Activated CD4-positive, alpha-beta T cell treated with anti-CD3 and anti-CD28 coated beads, Interleukin-2, amount 50 U/mL, for 48 hours (primary cell): ENCODE measurements around the gene LRIT2.
"Not testable (repeated sequence)": the region's sequence is repeated elsewhere in the genome, so short reads cannot be mapped to it uniquely, and the experiment has no call there.

Experiments
- DNase-seq, 2 experiments: peaks; one replicate each; pipeline ENCODE4 v3.0.0-alpha.2; 2020

Gene LRIT2

GRCh38 chr10:84177541-84178141 is 47.7 kb downstream of the LRIT2 start:
- DNase-seq = peak in 1 of 2 experiments; percentile 15

- no peak for DNase-seq
Measured at GRCh38 chr10:84176836-84177474, 48.4 kb downstream of the LRIT2 start.

- DNase-seq = no peak
Measured at GRCh38 chr10:84176351-84176750, 49.0 kb downstream of the LRIT2 start.

- no peak for DNase-seq
Measured at GRCh38 chr10:84175436-84175835, 49.9 kb downstream of the LRIT2 start.

DNA sequence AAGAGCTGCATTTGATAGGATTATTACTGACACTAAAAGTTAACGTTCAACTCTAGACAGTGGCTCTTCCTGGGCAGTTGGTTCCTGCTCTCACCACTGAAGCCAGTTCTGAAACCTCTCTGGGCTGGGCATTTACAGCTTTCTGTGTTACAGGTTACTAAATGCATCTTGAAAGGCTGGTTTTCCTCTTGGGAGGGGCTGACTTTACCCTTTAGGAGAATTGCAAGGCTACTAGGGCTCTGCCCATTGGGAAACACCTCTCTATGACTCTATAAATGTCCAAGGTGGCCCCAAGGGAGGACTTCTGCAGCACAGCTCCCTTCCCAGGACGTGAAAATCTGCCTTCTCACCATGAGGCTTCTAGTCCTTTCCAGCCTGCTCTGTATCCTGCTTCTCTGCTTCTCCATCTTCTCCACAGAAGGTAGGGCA is 51.8 kb downstream of the LRIT2 start, which contains the start of gene GPR15LG:
Gene GPR15LG (plus strand): TSS at position 301 of the 429 bp plus-strand sequence. CDS start 51 bp downstream, at position 352.
- no peak for DNase-seq

DNA sequence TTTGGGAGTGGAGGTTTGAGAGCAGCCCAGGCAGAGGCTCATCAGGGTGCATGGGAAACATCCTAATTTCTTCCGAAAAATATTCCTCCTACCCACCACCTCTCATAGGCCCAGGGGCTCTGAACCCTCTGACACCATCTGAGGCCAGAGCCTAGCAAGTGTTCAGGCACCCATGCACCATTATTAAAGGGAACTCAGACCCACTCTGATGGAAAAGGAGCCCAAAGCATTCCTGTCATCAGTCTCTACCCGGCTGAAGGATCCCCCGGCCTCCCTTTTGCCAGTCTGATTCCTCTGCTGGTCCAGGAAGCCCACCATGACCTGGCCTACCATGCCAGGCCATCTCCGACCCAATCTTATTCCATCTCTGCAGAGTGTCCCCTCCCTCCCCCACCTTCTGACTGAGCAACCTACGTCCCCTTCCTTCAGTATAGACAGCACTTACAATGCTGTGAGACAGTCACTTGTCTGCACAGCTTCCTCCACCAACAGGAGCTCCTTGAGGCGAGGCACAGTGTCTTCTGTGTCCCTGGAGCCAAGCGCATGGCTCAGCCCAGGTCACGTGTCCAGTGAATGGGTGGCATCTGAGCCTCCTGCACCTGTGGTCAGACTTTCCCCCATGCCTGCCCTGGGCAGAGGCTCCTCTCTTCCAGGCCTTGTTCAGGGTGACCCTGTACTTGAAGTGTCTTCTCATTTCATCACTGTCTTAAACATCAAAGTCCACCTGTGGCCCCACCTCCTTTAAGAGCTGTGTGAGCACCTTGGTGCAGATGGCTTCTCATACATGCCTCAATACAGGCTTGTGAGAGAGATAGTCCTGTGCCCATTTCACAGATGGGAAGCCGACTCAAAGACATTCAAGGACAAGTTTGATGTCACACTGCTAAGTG is 52.6 kb downstream of the LRIT2 start:
- no peak for DNase-seq

DNA sequence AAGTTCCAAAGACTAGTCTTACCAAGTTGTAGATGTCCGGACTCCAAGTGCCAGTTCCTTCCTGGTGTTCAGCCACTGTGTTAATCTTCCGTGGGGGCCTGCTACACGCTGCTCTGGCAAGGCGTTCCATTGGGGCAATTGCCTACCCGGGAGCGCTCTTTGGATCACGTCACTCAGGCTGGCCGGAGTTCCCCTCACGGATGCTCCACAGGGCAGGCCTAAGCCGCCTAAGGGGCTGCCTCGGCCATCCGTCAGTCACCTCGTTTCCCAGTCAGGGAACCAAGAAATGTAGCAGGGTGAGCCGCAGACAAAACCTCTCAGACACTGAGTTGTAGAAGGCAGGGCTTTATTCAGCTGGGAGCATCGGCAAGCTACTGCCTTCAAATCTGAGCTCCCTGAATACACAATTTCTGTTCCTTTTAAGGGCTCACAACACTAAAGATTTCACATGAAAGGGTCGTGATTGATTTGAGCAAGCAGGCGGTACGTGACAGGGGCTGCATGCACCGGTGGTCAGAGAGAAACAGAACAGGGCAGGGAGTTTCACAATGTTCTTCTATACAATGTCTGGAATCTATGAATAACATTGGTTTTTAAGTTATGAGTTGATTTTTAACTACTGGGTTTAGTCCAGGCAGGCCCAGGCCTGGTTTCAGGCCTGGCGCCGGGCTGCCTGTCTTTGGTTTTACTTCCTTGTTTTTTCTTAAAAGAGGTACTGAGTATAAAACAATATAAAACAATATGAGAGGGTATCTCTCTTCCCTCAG is 53.5 kb downstream of the LRIT2 start:
- DNase-seq = not testable (repeated sequence)

DNA sequence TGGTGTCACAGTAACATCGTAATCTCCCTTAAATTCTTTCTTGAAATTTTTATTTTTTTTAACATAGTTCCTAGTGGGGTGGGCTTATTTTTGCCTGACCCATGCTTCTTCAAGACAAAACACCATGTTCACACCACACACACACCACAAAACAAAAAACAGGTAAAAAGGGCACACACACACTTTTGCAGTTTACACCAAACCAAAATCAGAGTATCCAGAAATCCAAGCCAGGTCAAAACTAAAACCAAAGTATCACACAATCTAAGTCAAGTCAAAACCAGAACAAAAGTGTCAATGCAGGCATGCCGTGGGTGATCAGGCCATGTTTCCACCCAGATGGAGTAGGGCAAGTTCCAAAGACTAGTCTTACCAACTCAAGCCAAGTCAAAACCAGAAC is 54.1 kb downstream of the LRIT2 start:
- DNase-seq = not testable (repeated sequence)
